OCI-M2 (cell line): Measurements from ENCODE around the gene MXD3.
"Not testable (repeated sequence)": the region's sequence is repeated elsewhere in the genome, so short reads cannot be mapped to it uniquely, and the experiment has no call there.

ENCODE experiments used
- DNase-seq: peaks from one replicate; lab custom pipeline; 2025; ENCODE audit not compliant: unreplicated experiment; lab: John Stamatoyannopoulos, UW

The MXD3 gene

GRCh38 chr5:177325868-177326381 is 14.2 kb upstream of the MXD3 start:
- no peak for DNase-seq

DNA sequence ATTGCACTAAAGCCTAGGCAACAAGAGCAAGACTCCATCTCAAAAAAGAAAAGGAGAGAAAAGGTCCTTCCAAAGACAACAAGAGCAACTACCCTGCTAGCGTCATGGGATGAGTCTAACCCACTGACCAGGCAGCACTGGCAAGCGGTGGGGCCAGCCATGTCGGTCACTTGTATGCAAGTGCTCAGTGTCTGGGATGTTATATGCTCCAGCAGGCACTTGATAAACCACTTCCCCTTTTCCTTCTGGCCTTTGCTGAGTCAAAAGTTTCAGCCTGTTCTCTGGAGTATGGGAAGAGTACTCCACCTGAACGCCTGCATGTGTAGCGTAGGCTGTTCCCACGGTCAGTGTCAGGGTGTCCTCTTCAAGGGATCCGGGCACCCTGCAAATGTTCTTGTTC is 9.2 kb upstream of the MXD3 start:
- peak; percentile 30 for DNase-seq

DNA sequence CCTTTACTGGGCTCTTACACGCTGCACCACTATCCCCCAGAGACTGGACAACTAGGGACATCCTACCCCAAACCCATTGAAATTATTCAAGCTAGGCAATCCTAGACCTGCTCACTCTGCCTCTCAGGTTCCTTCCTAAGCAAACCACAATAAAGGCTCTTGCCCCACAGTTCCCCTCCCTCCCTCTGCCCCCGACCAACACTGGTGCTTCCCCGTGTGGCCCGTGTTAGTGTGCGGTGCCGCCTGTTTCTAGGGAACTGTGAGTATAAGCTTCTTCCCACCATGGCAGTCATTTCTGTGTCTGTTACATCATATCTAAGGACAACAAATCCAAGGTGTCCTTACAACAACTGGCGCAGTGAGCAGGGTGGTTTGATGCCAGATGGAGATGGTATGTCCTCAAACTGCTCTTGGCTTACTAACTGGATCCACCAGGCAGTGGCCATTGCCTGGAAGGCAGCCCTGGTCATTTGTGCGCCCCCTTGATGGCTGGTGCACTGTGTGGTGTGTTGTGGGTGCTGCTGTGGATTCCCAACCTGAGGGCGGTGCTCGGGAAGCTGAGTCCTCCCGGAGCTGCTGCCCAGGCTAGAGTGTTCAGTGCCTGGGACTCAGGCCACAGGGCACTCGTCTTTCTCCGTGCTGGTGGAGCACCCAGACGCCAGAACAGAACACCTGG is 8.4 kb upstream of the MXD3 start:
- DNase-seq, result no peak

GRCh38 chr5:177317959-177318377 is 6.3 kb upstream of the MXD3 start:
- peak; percentile 13 for DNase-seq

- no peak for DNase-seq
Observed at GRCh38 chr5:177316005-177316404, 4.3 kb upstream of the MXD3 start.

DNA sequence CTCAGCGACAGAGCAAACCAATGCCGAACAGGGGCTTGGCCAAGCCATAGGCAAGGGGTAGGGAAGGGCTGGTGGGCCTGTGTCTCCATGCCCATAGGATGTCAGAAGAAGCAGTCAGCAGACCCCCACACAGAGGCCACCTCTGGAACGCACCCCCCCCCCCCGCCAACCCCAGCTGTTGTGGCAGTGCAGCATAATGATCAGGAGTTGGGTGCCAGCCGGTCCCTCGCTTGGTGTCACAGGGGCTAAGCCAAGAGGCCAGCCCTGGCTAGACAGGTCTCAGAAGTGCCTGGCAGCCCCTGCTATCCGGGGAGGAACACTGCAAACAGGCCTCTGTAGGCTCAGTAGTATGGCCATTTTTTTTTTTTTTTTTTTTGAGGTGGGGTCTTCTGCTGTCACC is 3.7 kb upstream of the MXD3 start:
- DNase-seq, result no peak

DNA sequence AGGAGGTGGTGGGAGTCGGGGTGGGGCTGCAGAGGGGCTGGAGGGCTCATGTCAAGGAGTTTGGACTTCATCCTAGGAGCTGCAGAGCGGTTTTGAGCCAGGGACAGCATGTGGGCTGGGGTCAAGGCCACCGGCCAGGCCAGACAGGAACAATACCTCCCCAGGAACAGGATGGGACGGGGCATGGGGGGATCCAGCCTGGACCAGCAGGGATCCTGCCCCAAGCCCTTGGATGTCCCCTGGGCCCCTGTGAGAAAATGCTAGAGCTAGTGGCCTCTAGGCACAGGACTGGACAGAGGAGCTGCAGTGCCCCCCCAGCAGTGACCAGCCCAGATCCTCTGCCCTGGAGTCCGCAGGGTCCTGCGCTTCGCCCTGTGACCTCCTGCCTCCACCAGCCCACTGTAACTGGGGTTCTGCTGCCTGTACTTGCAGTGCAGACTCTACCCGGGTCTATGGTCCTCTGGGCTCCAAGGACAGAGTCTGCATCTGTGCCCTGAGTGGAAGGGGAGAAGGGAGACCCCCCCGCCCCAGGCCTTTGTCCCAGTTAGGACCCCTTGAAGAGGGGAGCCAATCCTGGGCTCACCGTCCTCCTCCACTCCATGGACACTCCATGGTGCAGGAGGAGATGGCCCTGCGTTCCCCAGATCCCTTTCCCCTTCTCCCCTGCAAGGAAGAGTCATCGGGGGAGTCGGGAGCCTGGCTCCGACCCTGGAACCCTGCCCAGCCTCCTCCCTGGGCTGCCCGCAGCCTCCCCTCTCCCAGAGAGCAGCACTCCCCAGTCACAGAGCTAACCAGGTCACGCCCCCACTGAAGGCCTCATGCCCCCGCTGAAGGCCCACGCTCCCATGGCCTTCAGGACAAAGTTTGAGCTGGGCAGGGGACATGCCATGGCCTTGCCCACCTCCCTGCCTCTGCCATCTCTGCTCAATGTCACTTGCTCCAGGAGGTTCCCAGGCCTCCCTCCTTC is 3.0 kb upstream of the MXD3 start:
- DNase-seq, result no peak

GRCh38 chr5:177313561-177314259 is 2.0 kb upstream of the MXD3 start:
- no peak for DNase-seq

- no peak for DNase-seq
Observed at GRCh38 chr5:177312649-177313181, 1.0 kb upstream of the MXD3 start.

DNA sequence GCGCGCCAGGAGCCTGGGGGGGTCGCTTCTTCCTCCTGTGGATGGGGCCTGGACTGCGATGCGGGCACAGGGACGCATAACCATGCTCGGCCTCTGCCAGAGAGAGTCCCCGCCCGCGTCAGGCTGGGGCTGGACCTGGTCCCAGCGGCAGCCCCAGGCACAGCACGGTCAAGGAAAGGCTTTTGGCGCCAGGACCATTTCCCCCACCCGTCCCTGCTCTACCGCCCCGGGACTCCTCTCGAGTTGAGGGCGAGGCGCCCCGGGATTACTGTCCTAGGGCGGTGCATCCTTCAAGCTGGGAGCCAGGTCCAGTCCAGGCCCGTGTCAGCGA is 341 bp downstream of the MXD3 start:
- DNase-seq, result no peak

GRCh38 chr5:177310757-177311391 is 824 bp downstream of the MXD3 start:
- no peak for DNase-seq

DNA sequence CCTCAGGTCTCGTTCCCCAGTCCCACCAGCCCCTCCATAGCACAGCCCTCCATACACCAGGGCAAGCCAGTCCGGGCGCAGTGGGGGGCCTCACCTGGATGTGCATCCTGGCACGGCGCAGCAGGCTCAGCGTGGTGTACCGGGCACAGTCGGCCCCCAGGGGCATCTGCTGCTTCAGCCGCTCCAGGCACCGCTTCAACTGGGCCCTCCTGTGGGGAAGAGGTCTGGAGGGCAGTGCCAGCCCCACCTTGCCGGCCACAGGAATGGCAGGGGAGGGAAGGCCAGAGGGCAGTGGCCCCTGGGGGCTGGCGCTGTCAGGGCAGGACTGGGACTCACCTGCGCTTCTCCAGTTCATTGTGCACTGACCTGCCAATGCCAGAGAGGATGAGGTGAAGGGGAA is 1.4 kb downstream of the MXD3 start:
- no peak for DNase-seq

GRCh38 chr5:177309351-177310191 is 2.1 kb downstream of the MXD3 start:
- DNase-seq, result peak; percentile 38

DNA sequence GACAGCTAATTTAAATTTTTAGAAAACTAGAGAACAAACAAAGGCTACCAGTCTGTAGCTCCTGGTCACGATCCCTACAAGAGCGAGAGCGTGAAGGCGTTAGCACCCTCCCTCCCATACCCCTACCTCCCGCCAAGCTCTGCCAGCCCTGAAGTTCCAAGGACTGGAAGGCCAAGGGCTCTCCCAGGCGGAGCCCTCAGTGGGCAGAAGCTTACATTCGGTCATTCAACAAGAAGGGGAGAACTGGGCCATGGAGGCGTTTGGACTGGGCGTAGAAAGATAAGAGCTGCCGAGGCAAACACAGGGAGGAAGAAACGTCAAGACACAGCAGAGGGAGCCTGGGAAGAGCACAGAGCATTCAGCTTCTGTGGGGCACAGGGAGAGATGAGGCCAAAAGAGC is 3.0 kb downstream of the MXD3 start:
- DNase-seq, result no peak

DNA sequence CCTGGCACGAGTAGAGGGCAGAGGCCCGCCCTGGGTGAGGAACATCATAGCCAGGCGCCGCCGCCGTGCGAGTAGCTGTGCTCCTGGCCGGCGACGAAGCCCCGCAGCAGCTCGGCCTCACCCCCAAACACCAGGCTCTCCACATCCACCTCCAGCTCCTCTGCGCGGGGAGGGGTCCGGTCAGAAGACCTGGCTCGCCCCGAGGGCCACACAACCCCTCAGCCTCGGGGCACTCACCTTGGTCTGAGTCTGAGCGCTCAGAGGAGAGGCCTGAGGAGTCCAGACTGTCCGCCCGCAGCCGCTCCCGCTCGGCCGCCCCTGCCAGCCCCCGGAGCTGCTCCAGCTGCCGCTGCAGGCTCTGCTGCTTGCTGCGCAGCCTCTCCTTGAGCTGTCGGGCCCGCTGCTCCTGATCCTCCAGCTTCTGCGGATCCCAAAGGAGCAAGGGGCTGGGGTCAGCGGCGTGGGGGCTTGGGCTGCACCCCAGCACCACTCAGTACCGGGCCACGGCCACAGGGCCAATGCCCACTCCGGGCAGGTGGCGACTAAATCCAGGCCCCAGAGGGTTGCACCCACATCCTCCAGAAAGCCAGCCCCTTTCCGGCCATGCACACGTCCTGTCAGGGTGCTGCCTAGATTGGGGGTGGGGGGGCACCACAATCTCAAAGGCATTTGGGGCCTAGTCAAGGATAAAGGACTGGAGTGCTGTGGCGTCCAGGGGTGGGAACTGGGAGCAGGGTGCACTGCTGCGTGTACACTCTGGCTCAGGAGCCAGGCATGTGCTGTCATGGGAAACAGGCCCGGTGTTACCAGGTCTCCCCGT is 3.9 kb downstream of the MXD3 start:
- no peak for DNase-seq

DNA sequence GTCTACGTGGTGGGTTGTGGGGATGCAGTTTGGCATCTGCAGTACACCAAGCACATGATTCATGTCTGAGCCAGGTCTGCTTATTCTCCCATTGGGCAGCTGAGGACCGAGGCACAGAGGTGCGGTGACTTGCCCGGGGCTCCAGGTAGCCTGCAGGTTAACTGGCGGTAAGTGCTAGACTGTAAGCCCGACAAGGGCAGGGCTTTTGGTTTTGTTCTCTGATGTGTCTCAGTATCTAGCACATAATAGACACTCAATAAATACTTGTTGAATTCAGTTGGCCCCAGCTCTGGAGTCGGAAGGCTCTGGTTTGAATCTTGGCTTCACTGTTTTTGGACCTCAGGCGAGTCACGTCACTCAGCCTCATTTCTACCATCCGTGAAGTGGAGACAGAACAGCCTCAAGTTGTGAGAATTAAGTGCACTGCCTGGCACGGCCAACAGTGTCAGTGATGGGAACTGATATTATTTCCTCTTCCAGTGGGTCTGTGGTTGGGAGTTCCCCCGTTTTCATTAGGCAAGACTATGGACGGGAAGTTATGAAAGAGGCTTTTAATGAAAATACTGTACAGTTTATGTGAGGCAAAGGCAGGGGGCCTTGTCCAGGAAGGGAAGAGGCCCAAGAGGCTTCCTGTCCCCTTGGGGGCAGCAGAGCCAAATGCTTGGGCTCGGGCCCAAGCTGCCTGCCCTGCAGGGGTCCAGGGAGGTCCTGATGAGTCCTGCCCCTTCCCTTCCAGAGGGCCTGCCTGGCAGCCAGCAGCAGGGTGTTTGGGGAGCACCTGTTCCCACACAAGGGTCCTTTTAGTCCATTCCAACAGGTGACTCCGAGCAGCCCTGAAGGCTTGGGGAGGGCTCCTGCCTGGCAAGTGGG is 4.8 kb downstream of the MXD3 start:
- DNase-seq, result no peak

GRCh38 chr5:177306103-177306640 is 5.5 kb downstream of the MXD3 start:
- not testable (repeated sequence) for DNase-seq
